ENCODE measurements around the gene TRRAP.

Gene TRRAP

DNA sequence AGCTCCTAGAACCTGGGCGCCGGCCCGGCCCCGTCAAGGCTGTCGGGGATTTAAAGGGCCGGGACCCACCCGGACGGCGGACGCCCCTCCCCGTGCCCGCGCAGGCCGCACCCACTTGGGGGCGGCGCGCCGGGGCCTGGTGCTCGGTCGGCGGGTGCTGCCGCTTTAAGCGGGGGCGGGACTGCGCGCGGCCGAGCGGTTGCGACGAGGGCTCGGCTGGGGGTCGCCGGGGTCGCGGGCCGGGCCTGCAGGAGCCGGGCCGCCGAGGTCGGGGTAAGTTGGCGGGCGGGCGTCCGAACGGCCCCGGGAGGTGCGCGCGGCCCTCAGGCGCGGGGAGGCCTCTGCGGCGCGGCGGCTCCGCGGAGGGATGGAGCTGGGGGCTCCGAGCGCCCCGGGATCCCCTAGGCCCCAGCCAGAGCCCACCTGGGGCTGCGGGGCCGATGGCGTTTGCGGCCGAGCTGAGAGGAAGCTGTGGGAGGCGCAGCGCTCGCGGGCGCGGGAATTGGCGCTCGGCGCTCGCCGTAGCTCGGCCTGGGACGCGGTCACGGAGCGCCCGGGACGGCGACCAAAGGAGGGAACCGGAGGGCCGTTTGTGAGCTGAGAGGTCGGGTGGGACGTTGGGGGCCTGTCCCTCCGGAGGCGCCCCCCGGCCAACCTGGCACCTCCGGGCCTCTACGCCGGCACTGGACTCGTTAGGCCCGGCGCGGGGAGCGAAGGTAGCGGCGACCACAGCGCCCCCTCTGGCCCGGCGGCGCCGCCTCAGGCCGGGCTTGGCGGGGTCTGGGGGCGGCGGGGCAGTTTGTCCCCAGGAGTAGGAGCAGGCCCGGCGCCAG lies at the start of gene TRRAP:
Gene TRRAP (plus strand): TSS at position 168 of the 833 bp plus-strand sequence. CDS start 2,619 bp downstream, outside the sequence.
- H3K9me3 ChIP-seq (ENCODE audit: control insufficient read depth, insufficient read depth, low read length): no peaks in the 10 kb centered on the region
- no peaks in the 10 kb centered on the region for H3K27me3 ChIP-seq (ENCODE audit: control insufficient read depth, insufficient read depth, low read length)
- H3K36me3 ChIP-seq (ENCODE audit: control insufficient read depth, insufficient read depth, low read length): peaks cover 32% of the 10 kb centered on the region
- H3K4me1 ChIP-seq (ENCODE audit: control insufficient read depth, insufficient read depth, low read length): peaks cover 6% of the 10 kb centered on the region
- H3K27ac ChIP-seq (ENCODE audit: low read depth, low read length): peak within 1 kb of the TSS; percentile 91
- peak within 1 kb of the TSS; percentile 91 for H3K9ac ChIP-seq (ENCODE audit: low read depth, low read length)
- H3K4me3 ChIP-seq (ENCODE audit: low read depth, low read length): peak within 1 kb of the TSS; percentile 98

DNA sequence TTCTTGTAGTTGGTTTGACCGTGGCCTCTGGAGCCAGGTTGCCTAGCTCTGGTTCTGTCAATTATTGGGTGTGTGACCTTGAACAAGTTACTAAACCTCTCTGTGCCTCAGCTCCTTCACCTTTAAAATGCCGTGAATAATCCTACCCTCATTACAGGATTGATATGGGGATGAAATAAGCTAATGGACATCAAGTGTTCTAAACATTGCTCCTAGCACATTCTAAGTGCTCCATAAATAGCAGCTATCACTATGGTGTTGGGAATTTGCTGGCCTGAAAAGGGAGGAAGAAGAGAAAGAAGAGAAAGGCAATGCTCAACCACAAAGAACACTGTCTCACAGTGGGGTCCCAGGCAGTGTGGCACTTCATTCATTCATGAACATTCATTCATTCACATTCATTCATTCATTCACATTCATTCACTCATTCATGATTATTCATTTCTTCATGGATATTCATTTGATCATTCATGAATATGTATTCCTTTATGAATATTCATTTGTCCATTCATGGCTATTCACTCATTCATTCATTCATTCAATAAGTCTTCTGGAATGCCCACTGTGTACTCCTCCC lies 47.3 kb upstream of the TRRAP start:
- Histone ChIP-seq H3K27me3 (ENCODE audit: control insufficient read depth, insufficient read depth, low read length) (no peaks in the 10 kb centered on the region), H3K4me1 (ENCODE audit: control insufficient read depth, insufficient read depth, low read length) (peaks cover 9% of the 10 kb centered on the region), H3K27ac (ENCODE audit: low read depth, low read length) (no peak overlapping the region), H3K36me3 (ENCODE audit: control insufficient read depth, insufficient read depth, low read length) (no peaks in the 10 kb centered on the region), H3K9ac (ENCODE audit: low read depth, low read length) (no peak overlapping the region), H3K9me3 (ENCODE audit: control insufficient read depth, insufficient read depth, low read length) (no peaks in the 10 kb centered on the region), H3K4me3 (ENCODE audit: low read depth, low read length) (no peak overlapping the region)

DNA sequence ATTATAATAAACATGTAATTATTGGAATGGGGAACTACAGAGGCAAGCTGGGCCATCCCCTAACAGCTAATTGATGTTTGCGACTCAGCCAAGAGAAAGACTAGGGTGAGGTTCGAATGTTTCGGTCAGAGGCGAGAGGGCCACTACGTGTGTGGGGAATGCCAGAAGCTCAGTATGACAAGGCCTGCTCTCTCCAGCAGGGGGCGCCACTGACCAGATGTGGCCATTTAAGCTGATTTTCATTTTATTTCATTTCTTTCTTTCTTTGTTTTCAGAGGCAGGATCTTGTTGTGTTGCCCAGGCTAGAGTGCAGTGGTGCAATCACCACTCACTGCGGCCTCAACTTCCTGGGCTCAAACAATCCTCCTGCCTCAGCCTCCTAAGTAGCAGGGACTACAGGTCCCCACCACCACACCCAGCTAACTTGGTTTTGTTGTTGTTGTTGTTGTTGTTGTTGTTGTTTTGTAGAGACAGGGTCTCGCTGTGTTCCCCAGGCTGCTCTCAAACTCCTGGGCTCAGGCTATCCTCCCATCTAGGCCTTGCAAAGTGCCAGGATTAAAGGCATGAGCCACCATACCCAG lies 46.6 kb upstream of the TRRAP start:
- Histone ChIP-seq H3K4me1 (ENCODE audit: control insufficient read depth, insufficient read depth, low read length) (peaks cover 2% of the 10 kb centered on the region), H3K9ac (ENCODE audit: low read depth, low read length) (no peak overlapping the region), H3K4me3 (ENCODE audit: low read depth, low read length) (no peak overlapping the region), H3K27me3 (ENCODE audit: control insufficient read depth, insufficient read depth, low read length) (no peaks in the 10 kb centered on the region), H3K27ac (ENCODE audit: low read depth, low read length) (no peak overlapping the region), H3K36me3 (ENCODE audit: control insufficient read depth, insufficient read depth, low read length) (no peaks in the 10 kb centered on the region), H3K9me3 (ENCODE audit: control insufficient read depth, insufficient read depth, low read length) (no peaks in the 10 kb centered on the region)

DNA sequence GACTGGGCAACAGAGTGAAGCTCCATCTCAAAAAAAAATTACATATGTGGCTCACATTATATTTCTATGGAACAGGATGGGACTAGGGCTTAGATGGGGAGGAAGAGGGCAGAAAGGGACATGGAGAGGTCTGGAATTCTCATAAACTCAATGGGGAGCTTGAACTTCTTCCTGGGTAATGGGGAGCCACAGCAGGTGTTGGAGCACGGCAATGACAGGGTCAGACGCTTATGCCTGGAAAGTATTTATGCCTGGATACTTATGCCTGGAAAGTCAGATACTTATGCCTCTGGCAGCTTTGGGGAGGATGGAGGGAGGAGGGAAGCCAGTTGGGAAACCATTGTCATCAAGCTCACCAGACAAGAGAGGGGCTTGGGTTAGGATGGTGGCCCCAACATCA lies 45.3 kb upstream of the TRRAP start:
- Histone ChIP-seq H3K4me3 (ENCODE audit: low read depth, low read length) (no peak overlapping the region), H3K9ac (ENCODE audit: low read depth, low read length) (no peak overlapping the region), H3K4me1 (ENCODE audit: control insufficient read depth, insufficient read depth, low read length) (peaks cover 9% of the 10 kb centered on the region; the same call in 1 of the 2 replicates), H3K36me3 (ENCODE audit: control insufficient read depth, insufficient read depth, low read length) (no peaks in the 10 kb centered on the region), H3K9me3 (ENCODE audit: control insufficient read depth, insufficient read depth, low read length) (no peaks in the 10 kb centered on the region), H3K27me3 (ENCODE audit: control insufficient read depth, insufficient read depth, low read length) (no peaks in the 10 kb centered on the region), H3K27ac (ENCODE audit: low read depth, low read length) (no peak overlapping the region)

DNA sequence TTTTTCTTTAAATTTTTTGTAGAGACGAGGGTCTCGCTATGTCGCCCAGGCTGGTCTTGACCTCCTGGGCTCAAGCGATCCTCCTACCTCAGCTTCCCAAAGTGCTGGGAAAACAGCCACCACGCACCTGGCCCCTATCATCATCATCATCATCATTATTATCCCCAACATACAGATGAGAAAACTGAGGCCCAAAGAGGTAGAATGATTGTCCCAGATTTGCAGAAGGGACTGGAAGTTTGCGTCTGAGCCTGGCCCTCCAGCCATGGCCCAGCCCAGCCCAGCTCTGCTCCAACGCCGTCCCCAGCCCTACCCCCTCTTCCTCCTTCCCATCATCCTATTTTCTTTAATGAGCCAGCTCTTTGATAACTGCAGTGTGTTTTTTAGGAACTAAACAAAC lies 43.4 kb upstream of the TRRAP start:
- no peak overlapping the region for H3K9ac ChIP-seq (ENCODE audit: low read depth, low read length)
- no peaks in the 10 kb centered on the region for H3K9me3 ChIP-seq (ENCODE audit: control insufficient read depth, insufficient read depth, low read length)
- H3K36me3 ChIP-seq (ENCODE audit: control insufficient read depth, insufficient read depth, low read length): no peaks in the 10 kb centered on the region
- H3K27ac ChIP-seq (ENCODE audit: low read depth, low read length): no peak overlapping the region
- H3K4me1 ChIP-seq (ENCODE audit: control insufficient read depth, insufficient read depth, low read length): peaks cover 9% of the 10 kb centered on the region; the same call in 1 of the 2 replicates
- H3K4me3 ChIP-seq (ENCODE audit: low read depth, low read length): no peak overlapping the region
- no peaks in the 10 kb centered on the region for H3K27me3 ChIP-seq (ENCODE audit: control insufficient read depth, insufficient read depth, low read length)

DNA sequence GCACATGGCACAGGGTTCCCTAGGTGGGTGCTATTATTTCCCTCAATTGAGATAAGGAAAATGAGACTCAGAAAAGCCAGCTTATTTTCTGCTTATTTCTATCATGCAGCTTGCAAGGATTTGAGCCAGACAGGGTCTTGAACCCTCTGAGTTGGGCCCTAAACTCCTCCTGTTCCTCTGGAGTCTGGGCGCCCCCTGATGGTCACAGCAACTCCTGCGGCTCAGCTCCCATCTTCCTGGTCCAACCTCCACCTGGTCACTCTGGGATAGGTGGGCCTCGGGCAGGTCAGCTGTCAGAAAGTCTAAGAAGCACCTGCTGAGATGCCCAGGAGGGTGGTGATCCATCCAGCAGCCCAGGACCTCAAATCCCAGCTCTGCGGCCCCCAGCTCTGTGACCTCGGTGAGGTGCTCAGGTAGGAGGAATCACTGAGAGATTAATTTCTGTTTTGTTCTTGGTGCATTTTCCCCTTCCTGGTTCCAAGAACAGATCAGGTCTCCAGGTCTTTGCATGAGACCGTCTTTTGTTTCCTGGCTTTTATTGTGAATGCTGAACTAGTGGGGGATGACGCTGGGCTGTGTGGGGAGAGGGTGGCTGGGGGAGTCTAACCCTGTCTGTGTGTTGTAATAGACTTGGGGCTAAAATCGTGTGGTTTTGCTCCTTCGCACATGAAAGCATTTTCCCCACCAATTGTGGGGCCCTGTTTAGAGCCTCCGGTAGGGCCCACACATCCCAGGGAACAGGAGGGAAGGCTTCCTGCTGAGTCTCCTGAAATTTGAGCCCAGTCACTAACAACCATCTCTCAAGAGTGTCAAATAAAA lies 41.3 kb upstream of the TRRAP start:
- H3K4me3 ChIP-seq (ENCODE audit: low read depth, low read length): no peak overlapping the region
- H3K27me3 ChIP-seq (ENCODE audit: control insufficient read depth, insufficient read depth, low read length): no peaks in the 10 kb centered on the region
- no peaks in the 10 kb centered on the region for H3K36me3 ChIP-seq (ENCODE audit: control insufficient read depth, insufficient read depth, low read length)
- H3K27ac ChIP-seq (ENCODE audit: low read depth, low read length): peak overlapping the region; percentile 32
- H3K9me3 ChIP-seq (ENCODE audit: control insufficient read depth, insufficient read depth, low read length): no peaks in the 10 kb centered on the region
- H3K9ac ChIP-seq (ENCODE audit: low read depth, low read length): no peak overlapping the region
- H3K4me1 ChIP-seq (ENCODE audit: control insufficient read depth, insufficient read depth, low read length): peaks cover 9% of the 10 kb centered on the region; the same call in 1 of the 2 replicates

DNA sequence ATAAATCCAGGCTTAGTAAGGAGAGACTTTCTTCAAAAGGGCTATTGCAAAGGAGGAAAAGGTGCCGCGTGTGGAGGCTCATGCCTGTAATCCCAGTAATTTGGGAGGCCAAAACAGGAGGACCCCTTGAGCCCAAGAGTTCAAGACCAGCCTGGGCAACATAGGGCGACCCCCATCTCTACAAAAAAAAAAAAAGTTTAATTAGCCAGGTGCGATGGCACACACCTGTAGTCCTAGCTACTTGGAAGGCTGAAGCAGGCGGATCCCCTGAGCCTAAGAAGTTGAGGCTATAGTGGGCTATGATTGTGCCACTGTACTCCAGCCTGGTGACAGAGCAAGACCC lies 40.7 kb upstream of the TRRAP start:
- H3K4me3 ChIP-seq (ENCODE audit: low read depth, low read length): no peak overlapping the region
- H3K9ac ChIP-seq (ENCODE audit: low read depth, low read length): no peak overlapping the region
- no peaks in the 10 kb centered on the region for H3K27me3 ChIP-seq (ENCODE audit: control insufficient read depth, insufficient read depth, low read length)

DNA sequence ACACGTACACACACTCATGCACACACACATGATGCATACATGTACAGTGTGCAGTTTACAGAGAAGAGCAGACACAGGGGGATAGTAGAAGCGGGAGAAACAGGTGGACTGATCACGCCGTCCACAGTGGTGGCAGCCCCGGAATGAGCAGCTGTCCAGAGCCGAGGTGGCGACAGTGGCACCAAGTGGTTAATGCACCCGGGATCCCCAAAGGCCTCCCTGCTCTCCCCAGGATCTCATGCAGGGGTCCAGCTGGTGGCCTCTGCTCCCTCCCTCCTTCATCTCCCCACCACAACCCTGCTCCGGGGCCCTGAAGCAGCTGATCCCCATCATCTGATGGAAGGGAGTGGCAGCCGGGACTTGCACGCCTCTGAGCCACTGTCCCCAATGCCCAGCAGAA lies 38.2 kb upstream of the TRRAP start:
- no peaks in the 10 kb centered on the region for H3K36me3 ChIP-seq (ENCODE audit: control insufficient read depth, insufficient read depth, low read length)
- no peak overlapping the region for H3K4me3 ChIP-seq (ENCODE audit: low read depth, low read length)
- H3K27ac ChIP-seq (ENCODE audit: low read depth, low read length): no peak overlapping the region
- H3K9me3 ChIP-seq (ENCODE audit: control insufficient read depth, insufficient read depth, low read length): no peaks in the 10 kb centered on the region
- H3K9ac ChIP-seq (ENCODE audit: low read depth, low read length): no peak overlapping the region
- H3K27me3 ChIP-seq (ENCODE audit: control insufficient read depth, insufficient read depth, low read length): no peaks in the 10 kb centered on the region
- peaks cover 9% of the 10 kb centered on the region; the same call in 1 of the 2 replicates for H3K4me1 ChIP-seq (ENCODE audit: control insufficient read depth, insufficient read depth, low read length)

More for the DNA sequence above, 40.7 kb upstream of the TRRAP start:
- Histone ChIP-seq H3K4me1 (ENCODE audit: control insufficient read depth, insufficient read depth, low read length) (peaks cover 9% of the 10 kb centered on the region; the same call in 1 of the 2 replicates), H3K9me3 (ENCODE audit: control insufficient read depth, insufficient read depth, low read length) (no peaks in the 10 kb centered on the region), H3K36me3 (ENCODE audit: control insufficient read depth, insufficient read depth, low read length) (no peaks in the 10 kb centered on the region), H3K27ac (ENCODE audit: low read depth, low read length) (peak overlapping the region; percentile 32)

DNA sequence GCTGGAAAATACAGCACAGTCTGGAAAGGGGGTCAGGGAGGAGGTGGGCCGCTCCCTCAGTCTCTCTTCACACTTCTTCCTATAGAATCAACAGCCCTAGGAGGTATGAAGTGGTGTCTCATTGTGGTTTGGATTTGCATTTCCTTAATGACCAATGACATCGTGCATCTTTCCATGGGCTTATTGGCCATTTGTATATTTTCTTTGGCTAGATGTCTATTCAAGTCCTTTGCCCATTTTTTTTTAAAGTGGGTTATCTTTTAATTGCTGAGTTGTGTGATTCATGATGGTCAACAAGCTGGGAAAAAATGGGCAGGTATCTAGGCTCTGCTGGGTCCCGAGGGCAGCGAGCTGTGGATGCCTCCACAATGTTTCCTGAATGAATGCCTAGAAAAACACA lies 37.6 kb upstream of the TRRAP start:
- no peak overlapping the region for H3K4me3 ChIP-seq (ENCODE audit: low read depth, low read length)
- no peaks in the 10 kb centered on the region for H3K9me3 ChIP-seq (ENCODE audit: control insufficient read depth, insufficient read depth, low read length)
- H3K4me1 ChIP-seq (ENCODE audit: control insufficient read depth, insufficient read depth, low read length): peaks cover 9% of the 10 kb centered on the region; the same call in 1 of the 2 replicates
- no peak overlapping the region for H3K9ac ChIP-seq (ENCODE audit: low read depth, low read length)
- H3K36me3 ChIP-seq (ENCODE audit: control insufficient read depth, insufficient read depth, low read length): no peaks in the 10 kb centered on the region
- no peaks in the 10 kb centered on the region for H3K27me3 ChIP-seq (ENCODE audit: control insufficient read depth, insufficient read depth, low read length)
- H3K27ac ChIP-seq (ENCODE audit: low read depth, low read length): no peak overlapping the region

DNA sequence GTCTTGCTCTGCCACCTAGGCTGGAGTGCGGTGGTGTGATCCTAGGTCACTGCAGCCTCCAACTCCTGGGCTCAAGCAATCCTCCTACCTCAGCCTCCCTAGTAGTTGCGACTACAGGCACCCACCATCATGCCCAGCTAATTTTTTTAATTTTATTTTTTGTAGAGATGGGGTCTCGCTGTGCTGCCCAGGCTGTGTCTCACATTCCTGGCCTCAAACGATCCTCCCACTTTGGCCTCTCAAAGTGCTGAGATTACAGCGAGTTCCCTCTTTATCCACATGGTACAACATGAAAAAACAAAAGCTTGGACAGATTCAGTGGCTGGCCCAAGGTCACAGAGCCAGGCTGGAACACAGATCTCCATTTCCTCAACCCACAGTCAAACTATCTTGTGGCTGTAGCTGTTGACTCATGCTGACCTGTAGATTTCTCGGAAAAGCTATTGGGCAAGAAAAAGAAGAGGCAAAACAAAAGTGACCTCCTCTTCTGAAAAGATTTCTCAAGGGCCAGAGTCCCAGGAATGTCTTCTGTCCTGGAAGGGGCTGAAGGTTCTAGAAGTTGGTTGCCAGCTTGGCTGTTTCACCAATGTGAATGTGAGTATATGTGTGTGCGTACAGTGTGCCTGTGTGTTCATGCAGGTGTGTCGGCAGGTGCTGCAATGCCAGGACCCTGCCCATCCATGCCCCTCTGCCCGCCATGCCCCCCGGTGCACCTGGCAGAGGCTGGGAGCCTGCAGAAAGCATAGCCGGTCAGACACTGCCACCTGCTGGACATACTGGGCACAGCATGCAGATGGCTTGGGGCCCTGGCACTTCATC lies 36.9 kb upstream of the TRRAP start:
- no peak overlapping the region for H3K9ac ChIP-seq (ENCODE audit: low read depth, low read length)

More for the DNA sequence above, 36.9 kb upstream of the TRRAP start:
- Histone ChIP-seq H3K4me1 (ENCODE audit: control insufficient read depth, insufficient read depth, low read length) (peaks cover 9% of the 10 kb centered on the region; the same call in 1 of the 2 replicates), H3K9me3 (ENCODE audit: control insufficient read depth, insufficient read depth, low read length) (no peaks in the 10 kb centered on the region), H3K27me3 (ENCODE audit: control insufficient read depth, insufficient read depth, low read length) (no peaks in the 10 kb centered on the region), H3K27ac (ENCODE audit: low read depth, low read length) (no peak overlapping the region), H3K4me3 (ENCODE audit: low read depth, low read length) (no peak overlapping the region), H3K36me3 (ENCODE audit: control insufficient read depth, insufficient read depth, low read length) (no peaks in the 10 kb centered on the region)
